ENCODE measurements around the gene KPNA3. TPM values are rescaled to one million over a fixed set of nuclear protein-coding genes. Genes with fewer than 3 reads are reported as not detected.
"Not testable (repeated sequence)": the region's sequence is repeated elsewhere in the genome, so short reads cannot be mapped to it uniquely, and the experiment has no call there.

Gene KPNA3
- total RNA-seq, 2 donors from 2014 or later, result 28.9 to 31.3 TPM

GRCh38 chr13:49806126-49806536, 13.6 kb upstream of the KPNA3 start:
- Histone ChIP-seq H3K4me1 (no peaks in the 10 kb centered on the region), H3K9me3 (no peaks in the 10 kb centered on the region), H3K36me3 (no peaks in the 10 kb centered on the region), H3K27ac (no peak overlapping the region), H3K4me3 (no peak overlapping the region), H3K9ac (ENCODE audit: low read depth in 2 of 2, low read length in 2 of 2) (no peak overlapping the region), H3K27me3 (no peaks in the 10 kb centered on the region)
- DNase-seq, result no peak
- TF ChIP-seq CTCF (IDR thresholded peaks at IDR 0.05), result no peak
- intact Hi-C loops (cut with DNase I), result no loop called here

- H3K4me1 ChIP-seq; H3K9me3 ChIP-seq; H3K27me3 ChIP-seq; H3K27ac ChIP-seq; DNase-seq; H3K36me3 ChIP-seq; intact Hi-C loops (cut with DNase I); H3K9ac ChIP-seq (ENCODE audit: low read depth in 2 of 2, low read length in 2 of 2); H3K4me3 ChIP-seq: not testable (repeated sequence)
Observed at GRCh38 chr13:49803047-49803446, 10.6 kb upstream of the KPNA3 start.

- no peak for TF ChIP-seq CTCF (IDR thresholded peaks at IDR 0.05)
- H3K36me3 ChIP-seq, result no peaks in the 10 kb centered on the region
- H3K4me1 ChIP-seq, result no peaks in the 10 kb centered on the region
- no peak overlapping the region for H3K27ac ChIP-seq
- intact Hi-C loops (cut with DNase I), result no loop called here
- no peak for DNase-seq
- no peak overlapping the region for H3K9ac ChIP-seq (ENCODE audit: low read depth in 2 of 2, low read length in 2 of 2)
- H3K4me3 ChIP-seq, result no peak overlapping the region
- no peaks in the 10 kb centered on the region for H3K9me3 ChIP-seq
- H3K27me3 ChIP-seq, result no peaks in the 10 kb centered on the region
Observed at GRCh38 chr13:49802426-49802825, 9.9 kb upstream of the KPNA3 start.

GRCh38 chr13:49791711-49792549, 552 bp downstream of the KPNA3 start:
- Histone ChIP-seq H3K27me3 (no peaks in the 10 kb centered on the region), H3K4me3 (peak overlapping the region; percentile 87), H3K9ac (ENCODE audit: low read depth in 2 of 2, low read length in 2 of 2) (peak overlapping the region; percentile 53 to 86), H3K4me1 (no peaks in the 10 kb centered on the region), H3K36me3 (no peaks in the 10 kb centered on the region), H3K27ac (peak overlapping the region; percentile 92), H3K9me3 (no peaks in the 10 kb centered on the region)
- no peak for TF ChIP-seq CTCF (IDR thresholded peaks at IDR 0.05)
- intact Hi-C loops (cut with DNase I), result loop anchor here (5.0 kb wide), 1 partner anchor 105 kb away; no protein-coding TSS in a partner anchor
- DNase-seq, result peak; percentile 58

- Histone ChIP-seq H3K9me3 (no peaks in the 10 kb centered on the region), H3K4me1 (no peaks in the 10 kb centered on the region), H3K9ac (ENCODE audit: low read depth in 2 of 2, low read length in 2 of 2) (peak overlapping the region; percentile 53 to 86), H3K27ac (peak overlapping the region; percentile 92), H3K27me3 (no peaks in the 10 kb centered on the region), H3K36me3 (no peaks in the 10 kb centered on the region), H3K4me3 (peak overlapping the region; percentile 87)
- peak; percentile 58 for DNase-seq
- intact Hi-C loops (cut with DNase I), result loop anchor here (5.0 kb wide), 1 partner anchor 104 kb away; no protein-coding TSS in a partner anchor
- TF ChIP-seq CTCF (IDR thresholded peaks at IDR 0.05), result no peak
Observed at GRCh38 chr13:49791315-49791710, 1.2 kb downstream of the KPNA3 start.

GRCh38 chr13:49789968-49790367, 2.5 kb downstream of the KPNA3 start:
- intact Hi-C loops (cut with DNase I), result loop anchor here (5.0 kb wide), 1 partner anchor 103 kb away; no protein-coding TSS in a partner anchor
- no peaks in the 10 kb centered on the region for H3K4me1 ChIP-seq
- H3K27me3 ChIP-seq, result no peaks in the 10 kb centered on the region
- H3K9ac ChIP-seq (ENCODE audit: low read depth in 2 of 2, low read length in 2 of 2), result no peak overlapping the region
- TF ChIP-seq CTCF (IDR thresholded peaks at IDR 0.05), result no peak
- no peak overlapping the region for H3K27ac ChIP-seq
- H3K4me3 ChIP-seq, result no peak overlapping the region
- H3K9me3 ChIP-seq, result no peaks in the 10 kb centered on the region
- no peak for DNase-seq
- no peaks in the 10 kb centered on the region for H3K36me3 ChIP-seq
